HG02943 (cell line): Measurements from ENCODE around the gene GRIK2.

Experiments
- ATAC-seq: cut with Tn5 transposase; IDR thresholded peaks from one replicate; pipeline ENCODE4 v1.9.1; 2021; ENCODE audit warnings: mild to moderate bottlenecking, low read depth, moderate library complexity; ENCODE audit not compliant: unreplicated experiment

The GRIK2 gene

DNA sequence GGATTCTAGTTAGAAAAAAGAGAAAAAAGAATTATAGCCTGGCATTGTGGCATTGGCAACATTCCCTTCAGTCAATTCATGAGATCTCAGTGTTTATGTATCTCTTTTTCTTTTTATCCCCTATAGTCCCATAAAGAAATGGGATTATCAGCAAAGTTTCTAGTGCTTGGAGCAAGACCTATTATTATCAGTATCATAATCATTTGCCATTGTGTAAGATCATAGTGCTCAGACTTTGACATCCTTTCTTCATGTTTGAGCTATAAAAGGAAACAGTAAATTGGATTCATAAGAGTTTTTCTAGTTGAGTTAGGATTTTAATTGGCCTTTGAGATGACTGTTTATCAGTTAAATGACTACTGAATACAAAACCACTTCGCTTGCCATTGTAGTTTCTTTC is 295.6 kb downstream of the GRIK2 start:
- ATAC-seq: no peak

DNA sequence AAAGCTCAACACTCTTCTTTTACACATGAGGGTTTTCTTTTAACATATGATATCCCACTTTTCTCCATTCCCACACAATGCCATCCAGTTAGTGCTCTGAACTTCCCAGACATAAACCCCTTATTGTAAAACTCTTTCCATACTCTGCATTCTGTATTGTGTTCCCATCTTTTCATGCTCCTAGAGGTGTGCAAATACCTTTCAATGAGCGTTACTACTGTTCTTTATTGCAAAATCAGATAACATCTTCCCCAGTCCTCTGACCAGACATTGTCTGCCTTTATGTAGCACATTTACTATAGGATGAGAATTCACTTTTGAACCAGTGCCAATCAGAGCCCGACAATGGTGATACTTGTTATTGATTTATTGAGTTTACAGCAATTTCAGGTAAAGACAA is 296.2 kb downstream of the GRIK2 start:
- ATAC-seq: no peak

DNA sequence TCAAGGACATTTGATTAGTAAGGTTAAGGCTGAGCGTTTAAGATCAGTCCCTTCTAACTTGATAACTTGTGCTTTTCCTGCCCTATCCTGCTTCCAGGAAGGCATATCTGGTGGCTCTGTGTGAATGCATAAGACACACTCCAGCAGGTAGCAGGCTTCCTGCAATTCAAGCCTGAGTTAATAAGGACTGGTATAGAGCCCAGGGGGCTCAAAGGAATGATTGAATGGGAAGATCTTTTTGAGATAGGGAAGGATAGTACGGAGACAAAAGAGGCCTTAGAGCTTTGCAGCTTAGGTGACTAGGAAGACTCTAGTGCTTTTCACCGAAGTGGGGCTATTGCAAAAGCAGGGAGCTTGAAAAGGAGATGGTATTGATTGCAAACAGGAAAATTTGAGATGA is 307.1 kb downstream of the GRIK2 start:
- no peak for ATAC-seq

DNA sequence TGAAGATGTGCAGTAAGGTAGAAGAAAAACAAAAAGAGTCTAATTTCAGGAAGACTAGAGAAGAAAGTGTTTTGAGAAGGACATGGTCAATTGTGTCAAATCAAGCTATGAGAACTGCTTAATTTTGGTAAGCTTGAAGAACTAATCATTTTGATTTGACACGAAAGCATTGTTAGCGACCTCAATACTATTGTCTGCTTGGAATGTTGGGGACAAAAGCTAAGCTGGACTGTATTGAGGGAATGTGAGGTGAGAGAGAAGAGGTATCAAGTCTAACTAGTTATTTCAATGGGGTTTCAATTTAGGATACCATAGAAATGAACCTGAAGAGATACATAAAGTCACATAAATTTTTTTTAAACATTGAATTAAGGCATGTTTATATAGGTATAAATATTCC is 309.8 kb downstream of the GRIK2 start:
- no peak for ATAC-seq

DNA sequence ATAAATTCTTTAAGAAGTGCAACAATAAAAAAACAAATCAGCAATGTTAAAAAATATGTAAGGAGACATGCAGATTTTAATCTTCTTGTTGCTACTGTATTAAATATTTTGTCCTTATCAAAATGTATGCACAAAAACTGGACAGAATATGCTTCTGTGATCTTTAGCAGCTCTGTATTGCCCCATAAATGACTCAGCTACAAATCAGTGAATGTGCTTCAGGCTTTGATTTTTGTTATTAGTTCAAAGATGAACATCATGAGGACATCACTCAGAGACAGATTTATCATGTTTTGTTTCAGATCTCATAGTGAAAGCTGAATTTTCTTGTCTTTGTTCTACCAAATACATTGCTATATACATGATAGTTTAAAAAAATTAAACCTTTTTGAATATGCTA is 312.4 kb downstream of the GRIK2 start:
- ATAC-seq: no peak

DNA sequence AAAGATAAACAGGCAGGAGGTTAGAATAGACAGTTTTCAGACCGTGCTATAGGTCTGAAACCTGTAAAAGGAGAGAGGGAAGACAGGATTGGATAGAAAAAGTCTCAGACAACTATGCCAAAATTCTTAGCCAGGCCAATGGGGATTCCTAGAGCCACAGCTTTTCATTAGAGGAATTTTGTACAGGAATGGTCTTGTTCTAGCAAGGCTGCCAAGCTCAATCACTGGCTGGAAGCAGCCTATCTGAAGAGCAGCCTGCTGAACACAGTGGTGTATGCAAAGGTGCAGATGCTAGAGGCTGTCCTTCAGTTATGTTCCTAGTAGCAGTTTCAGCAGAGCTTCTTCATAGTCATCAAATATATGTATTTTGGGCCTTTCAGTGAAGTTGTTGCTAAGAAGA is 313.1 kb downstream of the GRIK2 start:
- no peak for ATAC-seq

DNA sequence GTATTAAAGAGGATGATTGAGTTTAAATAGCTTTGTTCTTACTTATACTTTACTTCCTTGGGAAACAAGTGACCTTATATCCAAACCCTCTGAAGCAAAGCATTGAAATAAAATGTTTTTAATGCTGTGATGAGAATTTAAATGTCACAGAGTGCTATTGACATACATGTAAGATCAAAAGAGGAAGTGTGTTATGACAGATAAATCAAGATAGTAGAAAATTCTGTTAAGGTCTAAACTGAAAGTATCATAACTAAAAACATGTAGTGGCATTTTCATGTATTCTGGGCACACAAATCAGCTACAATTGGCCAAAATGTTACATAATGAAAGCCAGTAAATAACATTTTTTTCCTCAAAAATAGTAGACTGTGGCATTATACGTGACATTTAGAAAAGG is 318.0 kb downstream of the GRIK2 start:
- ATAC-seq: no peak

DNA sequence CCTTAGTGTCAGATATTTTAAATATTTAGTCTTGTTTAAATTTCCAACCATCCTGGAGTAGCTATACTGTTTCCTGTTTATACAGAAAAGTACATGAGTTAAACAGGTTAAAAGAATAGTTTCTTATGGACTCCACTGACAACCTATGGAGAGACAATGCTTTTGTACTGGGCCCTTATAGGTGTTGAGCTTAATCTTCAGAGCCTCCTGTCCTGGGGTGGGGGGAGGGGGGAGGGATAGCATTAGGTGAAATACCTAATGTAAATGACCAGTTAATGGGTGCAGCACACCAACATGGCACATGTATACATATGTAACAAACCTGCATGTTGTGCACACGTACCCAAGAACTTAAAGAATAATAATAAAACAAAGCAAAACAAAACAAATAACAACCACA is 322.9 kb downstream of the GRIK2 start:
- no peak for ATAC-seq

DNA sequence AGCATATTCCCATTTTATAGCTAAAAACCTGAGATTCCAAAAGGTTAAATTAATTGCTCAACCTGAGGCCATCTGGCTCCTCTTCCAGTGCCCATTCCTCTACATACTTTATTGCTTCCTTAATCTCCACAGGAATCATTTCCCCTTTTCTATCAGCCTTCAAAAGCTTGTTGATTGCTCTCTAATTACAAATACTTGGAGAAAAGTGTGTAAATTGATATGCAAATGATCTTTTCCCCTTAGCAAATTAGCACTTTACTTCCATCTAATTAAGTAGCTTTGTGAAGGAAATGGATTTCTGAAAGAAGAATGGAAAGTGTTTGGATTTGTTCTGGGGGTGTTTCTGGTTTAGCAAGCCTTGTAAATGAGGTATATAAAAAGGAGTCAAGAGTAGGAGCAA is 323.3 kb downstream of the GRIK2 start:
- no peak for ATAC-seq

DNA sequence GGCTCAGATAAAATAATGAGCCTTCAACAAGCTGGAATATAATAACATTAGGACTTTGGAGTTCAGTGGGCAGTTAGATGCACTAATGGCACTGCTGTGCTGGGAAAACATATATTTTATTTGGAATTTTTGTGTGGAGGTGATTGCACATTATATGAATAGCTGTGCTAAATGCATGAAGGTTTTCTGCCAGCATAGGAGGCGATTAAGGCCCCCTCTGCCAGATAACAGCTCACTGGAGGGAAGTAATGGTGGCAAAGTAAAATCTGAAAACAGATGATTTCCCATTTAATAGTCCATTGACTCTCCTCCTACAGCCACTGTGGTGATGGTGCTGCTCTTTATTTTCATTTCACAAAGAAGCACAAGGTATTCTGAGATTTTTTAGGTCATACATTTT is 326.0 kb downstream of the GRIK2 start:
- no peak for ATAC-seq

DNA sequence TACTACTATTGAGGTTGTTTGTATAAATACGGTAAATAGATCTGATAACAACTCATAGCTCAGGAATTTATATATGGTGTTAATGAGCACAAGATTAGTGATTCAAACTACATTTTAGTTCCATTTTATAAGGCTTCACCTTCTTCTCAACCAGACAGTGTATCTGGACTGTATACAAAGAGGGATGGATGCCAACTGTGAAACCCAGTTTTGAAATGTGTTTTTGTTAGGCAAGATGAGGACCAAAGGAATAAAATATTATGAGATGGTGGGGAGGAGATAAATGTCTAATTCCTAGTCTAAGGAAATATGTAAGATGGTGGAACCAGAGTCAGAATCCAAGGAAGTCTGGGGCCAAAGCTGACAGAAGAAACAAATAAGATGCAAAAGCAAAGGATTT is 329.0 kb downstream of the GRIK2 start:
- ATAC-seq: no peak

DNA sequence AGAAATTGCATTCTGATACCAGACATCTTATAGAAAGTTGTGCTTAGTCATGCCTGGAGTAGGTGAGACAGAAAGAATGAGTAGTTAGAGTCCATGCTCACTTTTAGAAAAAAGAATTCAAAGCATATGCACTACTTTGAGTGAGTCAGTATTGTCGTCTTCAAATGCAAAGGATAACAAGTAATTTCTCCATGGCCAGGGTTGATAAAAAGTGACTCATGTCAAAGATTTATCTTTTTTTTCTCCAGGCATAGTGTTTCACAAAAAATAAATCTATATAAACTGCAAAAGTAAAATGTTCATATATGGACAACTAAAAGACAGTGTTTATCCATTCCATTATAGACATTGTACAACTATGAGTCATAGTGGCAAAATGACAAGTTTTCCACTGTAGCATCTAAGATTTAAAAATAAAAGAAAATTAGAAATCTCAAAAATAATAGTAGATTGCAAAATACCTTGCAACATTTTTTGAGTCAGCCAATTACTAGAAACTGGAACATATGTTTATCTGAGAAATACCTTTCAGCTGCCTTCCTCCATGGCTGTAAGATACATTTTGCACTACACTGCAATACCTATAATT is 329.6 kb downstream of the GRIK2 start:
- no peak for ATAC-seq

DNA sequence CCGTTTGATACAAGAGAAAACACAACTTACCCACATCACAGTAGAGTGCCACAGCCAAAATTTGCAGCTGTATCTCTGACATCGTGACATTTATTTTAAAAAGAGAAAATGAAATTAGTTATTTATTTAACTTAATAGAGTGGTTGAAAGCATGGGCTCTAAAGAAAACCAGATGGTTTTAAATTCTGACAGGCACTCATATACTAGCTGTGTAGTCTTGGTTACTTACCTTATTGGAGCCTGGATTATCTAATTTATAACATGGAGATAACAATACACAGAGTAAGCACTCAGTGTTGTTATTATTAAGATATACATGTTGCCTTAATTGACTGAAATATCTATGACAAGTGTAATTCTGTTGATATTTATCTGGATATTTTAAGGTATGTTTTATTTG is 334.9 kb downstream of the GRIK2 start:
- no peak for ATAC-seq

DNA sequence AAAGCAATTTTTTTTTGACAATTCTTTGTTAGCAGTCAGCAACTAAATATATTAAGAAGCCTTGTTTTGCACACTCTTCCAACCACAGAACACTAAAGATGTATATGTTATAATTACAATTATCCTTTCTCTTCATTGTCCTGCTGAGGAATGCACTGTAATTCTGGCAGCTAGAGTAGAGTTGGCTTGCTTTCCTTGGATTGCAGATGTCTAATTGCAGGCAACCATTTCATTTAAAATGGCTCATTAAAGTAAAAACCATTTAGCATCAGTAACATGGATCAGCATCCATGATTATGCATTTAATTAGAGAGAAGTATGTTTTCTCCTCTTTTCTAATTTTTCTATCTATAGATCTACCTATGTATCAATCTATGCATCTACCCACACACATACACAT is 335.4 kb downstream of the GRIK2 start:
- no peak for ATAC-seq

DNA sequence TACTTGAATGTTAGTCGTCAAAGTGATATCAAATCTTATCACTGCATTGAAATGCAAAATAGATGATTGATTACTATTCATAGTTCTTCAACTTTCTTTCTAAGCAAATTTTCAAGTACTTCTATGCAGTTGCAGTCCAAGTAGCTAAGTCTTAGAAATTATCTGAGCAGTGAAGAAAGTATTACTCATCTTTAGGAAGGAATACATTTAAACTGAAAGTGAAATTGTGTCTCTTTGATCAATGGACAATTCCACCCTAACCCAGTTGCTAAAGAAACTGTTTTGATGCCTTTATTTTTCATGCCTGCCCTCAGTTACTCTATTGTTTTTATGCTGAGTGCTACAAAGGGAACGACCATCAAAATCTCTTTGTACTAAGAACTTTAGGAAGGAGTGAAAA is 337.4 kb downstream of the GRIK2 start:
- no peak for ATAC-seq

DNA sequence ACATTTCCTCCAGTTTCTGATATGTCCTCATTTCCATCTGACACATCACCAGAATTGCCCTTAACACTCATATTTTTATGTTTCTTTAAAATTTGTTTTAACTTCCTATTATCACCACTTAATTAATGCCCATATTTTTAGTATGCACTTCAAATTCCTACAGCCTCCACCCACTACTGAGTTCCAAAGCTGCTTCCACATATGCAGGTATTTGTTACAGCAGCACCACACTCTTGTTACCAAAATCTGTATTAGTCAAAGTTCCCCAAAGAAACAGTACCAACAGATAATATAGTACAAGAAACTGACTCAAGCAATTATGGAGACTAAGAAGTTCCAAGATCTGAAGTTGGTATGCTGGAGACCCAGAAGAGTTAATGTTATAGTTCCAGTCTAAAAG is 340.4 kb downstream of the GRIK2 start:
- no peak for ATAC-seq

DNA sequence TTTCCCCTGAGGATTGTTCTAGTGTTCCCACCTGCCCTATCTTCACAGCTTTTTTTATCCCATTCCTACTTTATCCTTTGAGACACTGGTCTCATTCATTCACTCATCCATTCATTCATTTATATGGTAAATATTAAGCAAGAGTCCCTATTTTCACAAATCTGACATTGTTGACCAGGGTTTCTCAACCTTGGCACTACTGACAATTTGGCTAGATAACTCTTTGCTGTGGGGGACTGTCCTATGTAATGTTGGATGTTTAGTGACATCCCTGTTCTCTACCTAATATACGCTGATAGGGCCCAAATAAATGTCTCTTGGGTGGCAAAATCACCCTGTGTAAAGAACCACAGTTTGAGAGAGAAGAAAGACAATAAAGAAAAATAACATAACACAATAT is 345.0 kb downstream of the GRIK2 start:
- no peak for ATAC-seq

DNA sequence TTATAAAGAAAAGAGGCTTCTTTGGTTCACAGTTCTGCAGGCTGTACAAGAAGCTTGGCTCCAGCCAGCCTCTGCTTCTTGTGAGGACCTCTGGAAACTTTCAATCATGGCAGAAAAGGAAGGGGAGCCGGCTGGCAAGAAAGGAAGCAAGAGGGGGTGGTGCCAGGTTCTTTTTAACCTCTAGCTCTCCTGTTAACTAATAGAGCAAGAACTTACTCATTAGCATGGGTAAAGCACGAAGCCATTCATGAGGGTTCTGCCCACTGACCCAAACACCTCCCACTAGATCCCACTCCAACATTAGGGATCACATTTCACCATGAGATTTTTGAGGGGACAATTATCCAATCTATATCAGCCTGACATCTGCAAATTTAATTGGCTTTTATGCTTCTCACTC is 347.1 kb downstream of the GRIK2 start:
- no peak for ATAC-seq

DNA sequence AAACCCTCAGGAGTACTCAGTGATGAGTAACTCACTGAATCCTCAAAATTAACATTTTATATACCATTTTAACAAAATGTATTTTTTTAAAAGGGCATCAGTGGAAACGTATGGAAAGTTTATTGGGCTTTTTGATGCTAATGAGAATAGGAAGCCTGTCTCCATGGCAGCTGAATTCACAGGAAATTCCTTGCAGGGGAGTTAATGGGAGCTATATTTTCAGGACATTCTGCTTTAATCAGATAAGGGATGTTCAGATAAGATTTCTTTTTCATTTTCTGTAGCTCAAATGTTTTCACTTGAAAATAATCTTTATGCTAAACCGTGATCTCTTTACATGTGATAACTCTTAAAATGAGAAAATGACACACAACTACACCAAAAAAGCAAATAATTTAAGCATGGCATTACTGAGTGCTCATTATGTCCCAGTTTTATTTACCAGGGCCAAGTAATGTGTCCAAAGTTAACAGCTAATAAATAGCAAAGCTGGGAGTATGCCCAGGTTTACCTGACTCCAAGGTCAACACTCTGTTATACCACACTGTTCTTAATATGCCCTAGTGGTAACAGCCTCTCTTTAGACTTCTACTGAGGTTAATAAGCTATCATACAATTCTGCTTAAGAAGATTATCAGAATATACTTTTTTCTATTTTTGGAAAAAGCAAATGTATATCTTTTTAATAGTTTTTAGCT is 348.1 kb downstream of the GRIK2 start:
- no peak for ATAC-seq

DNA sequence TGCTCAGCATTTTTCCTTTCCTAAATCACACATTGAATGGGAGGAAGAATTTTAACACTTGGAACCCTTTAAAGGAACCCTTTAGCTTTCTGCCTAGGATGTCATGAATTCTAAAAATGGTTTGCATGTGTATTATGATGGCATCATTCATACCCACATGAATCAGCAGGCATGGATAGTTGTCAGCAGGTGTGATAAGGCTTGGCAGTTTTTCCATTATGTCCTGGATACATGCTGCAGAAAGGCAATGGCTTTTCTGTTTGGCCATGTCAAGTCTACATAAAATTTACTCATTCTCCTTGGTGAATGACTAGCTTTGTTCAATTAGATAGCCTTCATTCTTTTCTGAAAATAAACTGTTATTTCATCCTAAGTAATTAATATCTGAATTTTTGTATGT is 353.7 kb downstream of the GRIK2 start:
- ATAC-seq: no peak

DNA sequence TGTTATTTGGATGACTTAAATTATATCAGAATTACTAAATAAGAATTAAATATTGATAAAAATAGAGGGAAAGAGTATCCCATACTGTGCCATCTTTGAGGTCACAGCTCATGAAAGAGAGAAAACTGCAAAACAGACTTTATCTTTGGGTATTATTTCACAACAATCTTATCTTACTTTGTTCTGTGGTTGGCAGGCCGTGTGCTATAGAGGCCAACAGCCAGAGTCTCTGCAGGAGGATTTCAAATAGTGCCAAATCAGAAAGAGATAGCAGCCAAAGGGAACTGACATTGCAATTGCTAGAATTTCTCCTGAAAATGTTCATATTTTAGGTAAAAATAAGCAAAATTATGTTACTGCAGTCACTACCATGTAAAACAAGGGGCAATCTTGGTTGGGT is 354.2 kb downstream of the GRIK2 start:
- ATAC-seq: no peak

DNA sequence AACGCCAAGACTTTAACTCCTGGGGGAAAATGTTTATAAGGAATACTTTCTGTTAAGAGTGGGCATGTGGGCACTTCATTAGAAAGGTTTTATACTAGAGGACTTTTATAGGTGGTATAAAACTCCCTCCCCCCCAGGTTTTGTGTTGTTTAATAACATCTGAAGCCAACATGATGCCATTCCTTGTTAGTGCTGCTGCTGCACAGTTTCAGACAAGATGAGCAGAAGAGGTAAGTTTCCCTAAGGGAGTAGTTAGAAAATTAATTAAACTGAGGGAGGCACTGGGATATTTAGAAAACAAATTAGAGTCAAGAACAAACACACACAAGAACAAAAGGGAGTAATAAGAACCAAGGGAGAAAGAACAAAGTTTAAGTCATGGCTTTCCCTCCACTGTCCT is 362.4 kb downstream of the GRIK2 start:
- no peak for ATAC-seq

DNA sequence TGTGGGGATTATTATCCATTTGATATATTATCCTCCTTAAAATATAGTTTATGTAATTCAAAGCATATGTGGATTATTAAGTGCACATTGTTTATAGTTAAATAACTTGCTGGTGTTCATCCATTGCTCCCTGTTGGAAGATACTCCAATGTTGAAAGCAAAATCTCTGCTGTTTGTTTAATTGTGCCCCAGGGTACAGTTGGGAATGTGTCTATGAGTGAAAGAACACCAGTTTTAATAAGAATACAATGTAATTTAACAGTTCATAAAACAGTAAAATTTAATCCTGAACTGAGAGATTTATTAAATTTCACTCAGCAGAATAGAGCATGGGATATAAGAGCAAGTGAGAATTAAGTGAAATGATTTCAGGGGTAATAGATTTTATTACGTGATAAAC is 364.9 kb downstream of the GRIK2 start:
- no peak for ATAC-seq
